Karpas-422 (cell line): ENCODE data around the gene CDC123. TPM values are rescaled to one million over a fixed set of nuclear protein-coding genes. Genes with fewer than 3 reads are reported as not detected.
A peak's percentile ranks its signal among the peaks of the same experiment; 100 is the strongest.
"Not testable (repeated sequence)": the region's sequence is repeated elsewhere in the genome, so short reads cannot be mapped to it uniquely, and the experiment has no call there.

Experiments
- DNase-seq: peaks from one replicate; pipeline ENCODE4 v3.0.0-alpha.2; 2015
- H2AFZ ChIP-seq: fragments of 200-600 bp; sonication (generic); 2 replicates; pipeline ENCODE4 v1.6.1; 2014; ENCODE audit warnings: antibody characterized with exemption, low read length, mixed read lengths
- H3K27ac ChIP-seq: fragments of 200-600 bp; sonication (generic); 2 replicates; pipeline ENCODE4 v1.5.1; 2014; ENCODE audit warnings: mild to moderate bottlenecking, low read length, moderate library complexity
- H3K27me3 ChIP-seq: fragments of 200-600 bp; sonication (generic); 2 replicates; pipeline ENCODE4 v1.6.1; 2014; ENCODE audit warnings: low read length, mixed read lengths
- H3K36me3 ChIP-seq: fragments of 200-600 bp; sonication (generic); 2 replicates; pipeline ENCODE4 v1.6.1; 2014; ENCODE audit warnings: low read length, mixed read lengths; ENCODE audit not compliant: insufficient read depth
- H3K4me1 ChIP-seq: fragments of 200-600 bp; sonication (generic); 2 replicates; pipeline ENCODE4 v1.6.1; 2014; ENCODE audit warnings: mild to moderate bottlenecking, low read length, mixed read lengths
- H3K4me2 ChIP-seq: fragments of 200-600 bp; sonication (generic); 2 replicates; pipeline ENCODE4 v1.6.1; 2014; ENCODE audit warnings: low read length, low read depth, mild to moderate bottlenecking; ENCODE audit not compliant: poor library complexity, severe bottlenecking
- H3K4me3 ChIP-seq: fragments of 200-600 bp; sonication (generic); 2 replicates; pipeline ENCODE4 v1.5.1; 2014; ENCODE audit warnings: mild to moderate bottlenecking, antibody characterized with exemption, low read length, mixed read lengths
- H3K79me2 ChIP-seq: fragments of 200-600 bp; sonication (generic); 2 replicates; pipeline ENCODE4 v1.6.1; 2014; ENCODE audit warnings: mild to moderate bottlenecking, low read length, mixed read lengths
- H3K9ac ChIP-seq: fragments of 200-600 bp; sonication (generic); 2 replicates; pipeline ENCODE4 v1.6.0; 2014; ENCODE audit warnings: low read length
- H3K9me2 ChIP-seq: fragments of 200-600 bp; sonication (generic), shearing (Covaris generic); replicated peaks from 2 replicates; pipeline ENCODE4 v1.6.0; 2014; ENCODE audit warnings: mild to moderate bottlenecking, low read length, moderate library complexity; ENCODE audit not compliant: insufficient read depth
- H3K9me3 ChIP-seq: fragments of 300-700, 200-600 bp; sonication (generic); 2 replicates; pipeline ENCODE4 v1.6.1; 2014; ENCODE audit warnings: low read length, mixed read lengths
- H4K20me1 ChIP-seq: fragments of 200-600 bp; sonication (generic); 2 replicates; pipeline ENCODE4 v1.6.1; 2014; ENCODE audit warnings: mild to moderate bottlenecking, antibody characterized with exemption, low read length, low read depth; ENCODE audit not compliant: insufficient read depth
- total RNA-seq: library from RNA; depleted of rRNA; stranded (reverse); fragments of >200 nt; shearing (Covaris generic); gene quantifications from 2 replicates; pipeline ENCODE4 v1.2.3, GENCODE V29; 2014; ENCODE audit warnings: low replicate concordance

The CDC123 gene
- total RNA-seq, 1 experiment from 2014 or later = 138 TPM

GRCh38 chr10:12243864-12244620, 48.1 kb downstream of the CDC123 start:
- H3K27ac ChIP-seq = no peak overlapping the region
- no peaks in the 10 kb centered on the region for H3K9me2 ChIP-seq
- peaks cover 19% of the 10 kb centered on the region for H3K79me2 ChIP-seq
- H2AFZ ChIP-seq = no peak overlapping the region
- peak; percentile 93 for DNase-seq
- H3K4me1 ChIP-seq = peaks cover 36% of the 10 kb centered on the region
- no peaks in the 10 kb centered on the region for H3K9me3 ChIP-seq
- peaks cover 33% of the 10 kb centered on the region for H3K36me3 ChIP-seq
- H3K27me3 ChIP-seq = no peaks in the 10 kb centered on the region
- H3K4me3 ChIP-seq = no peak overlapping the region
- no peak overlapping the region for H3K9ac ChIP-seq
- H4K20me1 ChIP-seq = peaks cover 56% of the 10 kb centered on the region
- no peak overlapping the region for H3K4me2 ChIP-seq

- no peak overlapping the region for H3K9ac ChIP-seq
- H3K36me3 ChIP-seq = peaks cover 23% of the 10 kb centered on the region
- H3K27me3 ChIP-seq = no peaks in the 10 kb centered on the region
- H4K20me1 ChIP-seq = peaks cover 9% of the 10 kb centered on the region
- no peak overlapping the region for H3K4me2 ChIP-seq
- no peaks in the 10 kb centered on the region for H3K9me3 ChIP-seq
- H3K27ac ChIP-seq = no peak overlapping the region
- H3K9me2 ChIP-seq = no peaks in the 10 kb centered on the region
- H3K4me3 ChIP-seq = no peak overlapping the region
- no peak overlapping the region for H2AFZ ChIP-seq
- DNase-seq = no peak
- H3K79me2 ChIP-seq = no peaks in the 10 kb centered on the region
- no peaks in the 10 kb centered on the region for H3K4me1 ChIP-seq
Observed at GRCh38 chr10:12250181-12250580, 54.2 kb downstream of the CDC123 start.

GRCh38 chr10:12250702-12251101, 54.7 kb downstream of the CDC123 start:
- H3K27ac ChIP-seq, H2AFZ ChIP-seq, H3K9ac ChIP-seq, H3K79me2 ChIP-seq, H3K4me3 ChIP-seq, H3K4me1 ChIP-seq, H3K9me3 ChIP-seq, DNase-seq, H3K27me3 ChIP-seq, H4K20me1 ChIP-seq, H3K4me2 ChIP-seq, H3K9me2 ChIP-seq: not testable (repeated sequence)
- H3K36me3 ChIP-seq = peaks cover 23% of the 10 kb centered on the region

GRCh38 chr10:12251581-12251980, 55.6 kb downstream of the CDC123 start:
- H3K4me1 ChIP-seq = no peaks in the 10 kb centered on the region
- no peak for DNase-seq
- peaks cover 18% of the 10 kb centered on the region for H3K36me3 ChIP-seq
- no peak overlapping the region for H3K4me3 ChIP-seq
- no peaks in the 10 kb centered on the region for H3K79me2 ChIP-seq
- H3K27ac ChIP-seq = no peak overlapping the region
- H3K9me3 ChIP-seq = no peaks in the 10 kb centered on the region
- no peak overlapping the region for H2AFZ ChIP-seq
- H3K27me3 ChIP-seq = no peaks in the 10 kb centered on the region
- H3K9ac ChIP-seq = no peak overlapping the region
- H4K20me1 ChIP-seq = peaks cover 6% of the 10 kb centered on the region; the same call in 1 of the 2 replicates
- H3K4me2 ChIP-seq = no peak overlapping the region
- H3K9me2 ChIP-seq = no peaks in the 10 kb centered on the region

GRCh38 chr10:12252882-12253546, 57.0 kb downstream of the CDC123 start:
- H3K4me3 ChIP-seq = no peak overlapping the region
- H2AFZ ChIP-seq = no peak overlapping the region
- H3K36me3 ChIP-seq = peaks cover 12% of the 10 kb centered on the region; the same call in 1 of the 2 replicates
- no peak overlapping the region for H3K27ac ChIP-seq
- peaks cover 4% of the 10 kb centered on the region; the same call in 1 of the 2 replicates for H4K20me1 ChIP-seq
- H3K9me2 ChIP-seq = no peaks in the 10 kb centered on the region
- H3K27me3 ChIP-seq = no peaks in the 10 kb centered on the region
- H3K4me2 ChIP-seq = no peak overlapping the region
- no peak overlapping the region for H3K9ac ChIP-seq
- no peaks in the 10 kb centered on the region for H3K4me1 ChIP-seq
- H3K9me3 ChIP-seq = no peaks in the 10 kb centered on the region
- peak; percentile 65 for DNase-seq
- H3K79me2 ChIP-seq = no peaks in the 10 kb centered on the region

GRCh38 chr10:12255048-12255447, 59.1 kb downstream of the CDC123 start:
- H3K9me2 ChIP-seq = no peaks in the 10 kb centered on the region
- no peak overlapping the region for H3K4me2 ChIP-seq
- H4K20me1 ChIP-seq = peaks cover 2% of the 10 kb centered on the region; the same call in 1 of the 2 replicates
- H3K4me1 ChIP-seq = no peaks in the 10 kb centered on the region
- H3K36me3 ChIP-seq = peaks cover 2% of the 10 kb centered on the region; the same call in 1 of the 2 replicates
- H3K4me3 ChIP-seq = no peak overlapping the region
- H3K79me2 ChIP-seq = no peaks in the 10 kb centered on the region
- no peak for DNase-seq
- no peak overlapping the region for H2AFZ ChIP-seq
- H3K9me3 ChIP-seq = no peaks in the 10 kb centered on the region
- H3K9ac ChIP-seq = no peak overlapping the region
- H3K27me3 ChIP-seq = no peaks in the 10 kb centered on the region
- no peak overlapping the region for H3K27ac ChIP-seq

GRCh38 chr10:12259988-12260387, 64.0 kb downstream of the CDC123 start:
- Histone ChIP-seq H3K9me3 (no peaks in the 10 kb centered on the region), H2AFZ (no peak overlapping the region), H3K9ac (no peak overlapping the region), H3K36me3 (no peaks in the 10 kb centered on the region), H3K27ac (no peak overlapping the region), H3K4me2 (no peak overlapping the region), H3K4me1 (peaks cover 6% of the 10 kb centered on the region), H4K20me1 (no peaks in the 10 kb centered on the region), H3K79me2 (no peaks in the 10 kb centered on the region), H3K4me3 (no peak overlapping the region), H3K27me3 (no peaks in the 10 kb centered on the region), H3K9me2 (no peaks in the 10 kb centered on the region)
- no peak for DNase-seq

GRCh38 chr10:12262278-12262981, 66.4 kb downstream of the CDC123 start:
- Histone ChIP-seq H3K9me2 (no peaks in the 10 kb centered on the region), H3K9me3 (no peaks in the 10 kb centered on the region), H3K36me3 (no peaks in the 10 kb centered on the region), H3K4me2 (no peak overlapping the region), H3K27ac (no peak overlapping the region), H3K9ac (no peak overlapping the region), H3K4me3 (no peak overlapping the region), H3K4me1 (peaks cover 11% of the 10 kb centered on the region), H4K20me1 (no peaks in the 10 kb centered on the region), H3K79me2 (no peaks in the 10 kb centered on the region), H2AFZ (no peak overlapping the region), H3K27me3 (no peaks in the 10 kb centered on the region)
- no peak for DNase-seq
